ENCODE results near the gene FUT9.

FUT9 gene

GRCh38 chr6:96066376-96066775 is 50.6 kb downstream of the FUT9 start:
- TF ChIP-seq YY1 (IDR thresholded peaks at IDR 0.05; ENCODE audit: insufficient read depth, insufficient read length) (no peak), ZNF274 (IDR thresholded peaks at IDR 0.05; ENCODE audit: low read depth, low read length) (no peak), SUZ12 (IDR thresholded peaks at IDR 0.05; ENCODE audit: extremely low read depth, insufficient read depth, insufficient read length) (no peak)
- H3K4me3 ChIP-seq (ENCODE audit: insufficient read length, low read depth): no peak overlapping the region

GRCh38 chr6:96073555-96073954 is 57.8 kb downstream of the FUT9 start:
- Histone ChIP-seq H3K9me3 (ENCODE audit: insufficient read depth, low read length) (no peaks in the 10 kb centered on the region), H3K4me1 (ENCODE audit: insufficient read depth, insufficient read length) (no peaks in the 10 kb centered on the region), H3K4me3 (ENCODE audit: insufficient read length, low read depth) (no peak overlapping the region), H3K9ac (ENCODE audit: insufficient read length, low read depth) (no peak overlapping the region), H3K36me3 (ENCODE audit: insufficient read depth, insufficient read length, low read length) (no peaks in the 10 kb centered on the region), H3K27me3 (ENCODE audit: insufficient read depth, insufficient read length) (no peaks in the 10 kb centered on the region)
- no peak for DNase-seq (ENCODE audit: low read depth, low spot score)
- no peak for TF ChIP-seq YY1 (IDR thresholded peaks at IDR 0.05; ENCODE audit: insufficient read depth, insufficient read length)

More at GRCh38 chr6:96066376-96066775, 50.6 kb downstream of the FUT9 start:
- no peak for DNase-seq (ENCODE audit: low read depth, low spot score)
- Histone ChIP-seq H3K9me3 (ENCODE audit: insufficient read depth, low read length) (no peaks in the 10 kb centered on the region), H3K36me3 (ENCODE audit: insufficient read depth, insufficient read length, low read length) (no peaks in the 10 kb centered on the region), H3K4me1 (ENCODE audit: insufficient read depth, insufficient read length) (no peaks in the 10 kb centered on the region), H3K9ac (ENCODE audit: insufficient read length, low read depth) (no peak overlapping the region), H3K27me3 (ENCODE audit: insufficient read depth, insufficient read length) (no peaks in the 10 kb centered on the region)

GRCh38 chr6:96074006-96074405 is 58.2 kb downstream of the FUT9 start:
- Histone ChIP-seq H3K27me3 (ENCODE audit: insufficient read depth, insufficient read length) (no peaks in the 10 kb centered on the region), H3K9ac (ENCODE audit: insufficient read length, low read depth) (no peak overlapping the region), H3K36me3 (ENCODE audit: insufficient read depth, insufficient read length, low read length) (no peaks in the 10 kb centered on the region), H3K4me3 (ENCODE audit: insufficient read length, low read depth) (no peak overlapping the region), H3K4me1 (ENCODE audit: insufficient read depth, insufficient read length) (no peaks in the 10 kb centered on the region), H3K9me3 (ENCODE audit: insufficient read depth, low read length) (no peaks in the 10 kb centered on the region)
- TF ChIP-seq YY1 (IDR thresholded peaks at IDR 0.05; ENCODE audit: insufficient read depth, insufficient read length) (no peak), SUZ12 (IDR thresholded peaks at IDR 0.05; ENCODE audit: extremely low read depth, insufficient read depth, insufficient read length) (no peak), ZNF274 (IDR thresholded peaks at IDR 0.05; ENCODE audit: low read depth, low read length) (no peak)
- DNase-seq (ENCODE audit: low read depth, low spot score): no peak

- no peak for TF ChIP-seq SUZ12 (IDR thresholded peaks at IDR 0.05; ENCODE audit: extremely low read depth, insufficient read depth, insufficient read length)
- no peak for TF ChIP-seq YY1 (IDR thresholded peaks at IDR 0.05; ENCODE audit: insufficient read depth, insufficient read length)
- no peak for TF ChIP-seq ZNF274 (IDR thresholded peaks at IDR 0.05; ENCODE audit: low read depth, low read length)
- Histone ChIP-seq H3K4me1 (ENCODE audit: insufficient read depth, insufficient read length) (no peaks in the 10 kb centered on the region), H3K9me3 (ENCODE audit: insufficient read depth, low read length) (no peaks in the 10 kb centered on the region), H3K4me3 (ENCODE audit: insufficient read length, low read depth) (no peak overlapping the region), H3K27me3 (ENCODE audit: insufficient read depth, insufficient read length) (no peaks in the 10 kb centered on the region), H3K36me3 (ENCODE audit: insufficient read depth, insufficient read length, low read length) (no peaks in the 10 kb centered on the region), H3K9ac (ENCODE audit: insufficient read length, low read depth) (no peak overlapping the region)
- no peak for DNase-seq (ENCODE audit: low read depth, low spot score)
Measured at GRCh38 chr6:96075826-96076225, 60.1 kb downstream of the FUT9 start.

GRCh38 chr6:96086745-96087144 is 71.0 kb downstream of the FUT9 start:
- Histone ChIP-seq H3K9me3 (ENCODE audit: insufficient read depth, low read length) (no peaks in the 10 kb centered on the region), H3K36me3 (ENCODE audit: insufficient read depth, insufficient read length, low read length) (no peaks in the 10 kb centered on the region), H3K4me1 (ENCODE audit: insufficient read depth, insufficient read length) (no peaks in the 10 kb centered on the region), H3K27me3 (ENCODE audit: insufficient read depth, insufficient read length) (no peaks in the 10 kb centered on the region), H3K4me3 (ENCODE audit: insufficient read length, low read depth) (no peak overlapping the region), H3K9ac (ENCODE audit: insufficient read length, low read depth) (no peak overlapping the region)
- no peak for DNase-seq (ENCODE audit: low read depth, low spot score)
- TF ChIP-seq SUZ12 (IDR thresholded peaks at IDR 0.05; ENCODE audit: extremely low read depth, insufficient read depth, insufficient read length): no peak
- no peak for TF ChIP-seq YY1 (IDR thresholded peaks at IDR 0.05; ENCODE audit: insufficient read depth, insufficient read length)
- no peak for TF ChIP-seq ZNF274 (IDR thresholded peaks at IDR 0.05; ENCODE audit: low read depth, low read length)

GRCh38 chr6:96089173-96089572 is 73.4 kb downstream of the FUT9 start:
- H3K27me3 ChIP-seq (ENCODE audit: insufficient read depth, insufficient read length): no peaks in the 10 kb centered on the region
- peak; percentile 36 for DNase-seq (ENCODE audit: low read depth, low spot score)
- no peak overlapping the region for H3K4me3 ChIP-seq (ENCODE audit: insufficient read length, low read depth)
- H3K4me1 ChIP-seq (ENCODE audit: insufficient read depth, insufficient read length): no peaks in the 10 kb centered on the region
- no peaks in the 10 kb centered on the region for H3K9me3 ChIP-seq (ENCODE audit: insufficient read depth, low read length)
- H3K9ac ChIP-seq (ENCODE audit: insufficient read length, low read depth): no peak overlapping the region
- no peak for TF ChIP-seq ZNF274 (IDR thresholded peaks at IDR 0.05; ENCODE audit: low read depth, low read length)
- no peak for TF ChIP-seq YY1 (IDR thresholded peaks at IDR 0.05; ENCODE audit: insufficient read depth, insufficient read length)
- TF ChIP-seq SUZ12 (IDR thresholded peaks at IDR 0.05; ENCODE audit: extremely low read depth, insufficient read depth, insufficient read length): no peak
- H3K36me3 ChIP-seq (ENCODE audit: insufficient read depth, insufficient read length, low read length): no peaks in the 10 kb centered on the region

- H3K36me3 ChIP-seq (ENCODE audit: insufficient read depth, insufficient read length, low read length): no peaks in the 10 kb centered on the region
- H3K9me3 ChIP-seq (ENCODE audit: insufficient read depth, low read length): no peaks in the 10 kb centered on the region
- H3K4me1 ChIP-seq (ENCODE audit: insufficient read depth, insufficient read length): no peaks in the 10 kb centered on the region
- H3K9ac ChIP-seq (ENCODE audit: insufficient read length, low read depth): no peak overlapping the region
- no peak overlapping the region for H3K4me3 ChIP-seq (ENCODE audit: insufficient read length, low read depth)
- no peaks in the 10 kb centered on the region for H3K27me3 ChIP-seq (ENCODE audit: insufficient read depth, insufficient read length)
- no peak for TF ChIP-seq ZNF274 (IDR thresholded peaks at IDR 0.05; ENCODE audit: low read depth, low read length)
- no peak for TF ChIP-seq SUZ12 (IDR thresholded peaks at IDR 0.05; ENCODE audit: extremely low read depth, insufficient read depth, insufficient read length)
- no peak for TF ChIP-seq YY1 (IDR thresholded peaks at IDR 0.05; ENCODE audit: insufficient read depth, insufficient read length)
- no peak for DNase-seq (ENCODE audit: low read depth, low spot score)
Measured at GRCh38 chr6:96094077-96094476, 78.3 kb downstream of the FUT9 start.

- no peak for DNase-seq (ENCODE audit: low read depth, low spot score)
- H3K27me3 ChIP-seq (ENCODE audit: insufficient read depth, insufficient read length): no peaks in the 10 kb centered on the region
- no peaks in the 10 kb centered on the region for H3K9me3 ChIP-seq (ENCODE audit: insufficient read depth, low read length)
- no peak overlapping the region for H3K9ac ChIP-seq (ENCODE audit: insufficient read length, low read depth)
- no peak overlapping the region for H3K4me3 ChIP-seq (ENCODE audit: insufficient read length, low read depth)
- H3K36me3 ChIP-seq (ENCODE audit: insufficient read depth, insufficient read length, low read length): no peaks in the 10 kb centered on the region
- TF ChIP-seq YY1 (IDR thresholded peaks at IDR 0.05; ENCODE audit: insufficient read depth, insufficient read length): no peak
- no peak for TF ChIP-seq ZNF274 (IDR thresholded peaks at IDR 0.05; ENCODE audit: low read depth, low read length)
- no peak for TF ChIP-seq SUZ12 (IDR thresholded peaks at IDR 0.05; ENCODE audit: extremely low read depth, insufficient read depth, insufficient read length)
- H3K4me1 ChIP-seq (ENCODE audit: insufficient read depth, insufficient read length): no peaks in the 10 kb centered on the region
Measured at GRCh38 chr6:96099069-96099468, 83.3 kb downstream of the FUT9 start.

Data from NT2/D1 (cell line).